GM18909 (cell line): ENCODE results near the gene ABHD17A.

Experiments
- ATAC-seq: cut with Tn5 transposase; IDR thresholded peaks from one replicate; pipeline ENCODE4 v1.9.1; 2021; ENCODE audit warnings: mild to moderate bottlenecking; ENCODE audit not compliant: unreplicated experiment, poor library complexity

ABHD17A gene

GRCh38 chr19:1854542-1855039 lies 30.7 kb downstream of the ABHD17A start:
- ATAC-seq = no peak

- ATAC-seq = no peak
Observed at GRCh38 chr19:1854039-1854541, 31.2 kb downstream of the ABHD17A start.

- ATAC-seq = no peak
Observed at GRCh38 chr19:1853295-1854038, 31.8 kb downstream of the ABHD17A start.

- no peak for ATAC-seq
Observed at GRCh38 chr19:1852581-1853128, 32.6 kb downstream of the ABHD17A start.

DNA sequence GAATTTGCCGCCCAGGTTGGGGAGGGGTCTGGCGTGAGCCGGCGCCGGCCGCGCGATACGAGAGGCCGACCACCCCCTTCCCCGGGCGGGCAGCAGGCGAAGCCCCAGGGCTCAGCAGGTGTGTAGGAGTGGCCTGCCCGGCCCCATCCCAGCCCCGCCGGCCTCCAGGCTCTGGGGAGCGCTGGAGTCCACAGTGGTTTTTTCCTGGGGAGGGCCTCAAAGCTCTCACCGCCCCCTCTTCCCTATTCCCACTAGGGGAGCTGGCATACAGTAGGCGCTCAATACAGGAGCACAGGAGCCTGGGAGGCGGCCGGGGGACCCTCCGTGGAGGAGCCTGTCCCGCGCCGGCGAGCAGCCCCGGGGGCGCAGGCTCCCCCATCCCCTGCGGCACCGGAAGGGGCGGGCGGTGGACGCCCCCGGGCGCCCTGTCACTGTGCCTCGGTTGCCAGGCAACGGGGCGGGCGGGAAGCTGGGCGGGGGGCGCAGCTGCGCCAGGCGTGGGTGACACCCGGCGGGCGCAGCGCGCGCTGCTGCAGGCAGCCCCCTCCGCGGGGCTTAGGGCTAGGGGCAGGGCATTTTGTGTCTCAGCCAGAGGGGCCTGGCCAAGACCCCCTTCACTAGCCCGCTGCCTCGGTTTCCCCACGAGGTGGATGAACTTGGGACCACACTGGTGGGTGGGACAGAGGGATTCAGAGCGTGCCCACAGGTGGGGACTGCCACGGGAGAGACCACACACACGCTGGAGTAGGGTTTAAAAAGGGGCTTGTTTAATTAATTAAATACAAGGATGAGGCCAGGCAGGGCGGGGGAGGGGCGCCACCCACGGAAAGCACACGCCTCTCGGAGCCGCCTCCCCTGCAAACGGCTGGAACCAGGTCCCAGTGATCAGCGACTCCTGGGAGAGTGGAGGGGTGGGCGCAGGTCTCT lies 33.4 kb downstream of the ABHD17A start:
- ATAC-seq = no peak

DNA sequence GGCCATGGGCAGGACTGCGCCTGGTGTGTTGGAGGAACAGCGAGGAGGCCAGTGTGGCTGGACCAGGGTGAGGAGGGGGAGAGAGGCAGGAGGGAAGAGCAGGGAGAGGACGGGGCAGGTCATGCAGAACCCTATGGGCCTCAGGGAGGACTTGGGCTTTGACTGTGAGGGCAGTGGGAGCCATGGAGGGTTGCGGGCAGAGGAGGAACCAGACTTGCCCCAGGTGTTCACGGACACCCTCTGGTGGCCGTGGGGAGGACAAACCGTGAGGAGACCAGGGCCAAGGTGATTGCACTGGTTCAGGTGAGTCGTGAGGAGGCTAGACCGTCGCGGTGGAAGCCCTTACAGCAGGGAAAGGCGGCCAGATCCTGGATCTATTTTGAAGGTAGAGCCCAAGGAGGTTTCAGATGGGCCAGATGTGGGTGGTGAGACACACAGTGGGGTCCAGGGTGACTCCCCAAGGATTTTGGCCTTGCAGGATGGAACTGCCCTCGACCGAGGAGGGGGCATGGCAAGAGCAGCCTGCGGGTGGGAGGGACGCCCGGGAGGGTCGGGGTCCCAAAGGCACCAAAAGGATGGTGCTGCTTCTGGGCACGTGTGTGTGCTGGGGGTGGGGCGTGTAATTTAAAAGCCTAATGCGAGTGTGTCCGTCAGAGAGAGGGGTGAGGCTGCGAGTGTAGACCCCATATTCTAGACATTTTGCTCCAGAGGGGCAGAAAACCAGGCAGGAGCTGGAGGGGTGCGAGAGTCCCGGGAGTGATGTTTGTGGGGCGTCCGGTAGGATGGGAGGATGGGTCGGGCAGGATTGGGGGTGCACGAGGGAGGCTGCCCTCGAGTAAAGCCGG lies 34.3 kb downstream of the ABHD17A start:
- ATAC-seq = no peak

DNA sequence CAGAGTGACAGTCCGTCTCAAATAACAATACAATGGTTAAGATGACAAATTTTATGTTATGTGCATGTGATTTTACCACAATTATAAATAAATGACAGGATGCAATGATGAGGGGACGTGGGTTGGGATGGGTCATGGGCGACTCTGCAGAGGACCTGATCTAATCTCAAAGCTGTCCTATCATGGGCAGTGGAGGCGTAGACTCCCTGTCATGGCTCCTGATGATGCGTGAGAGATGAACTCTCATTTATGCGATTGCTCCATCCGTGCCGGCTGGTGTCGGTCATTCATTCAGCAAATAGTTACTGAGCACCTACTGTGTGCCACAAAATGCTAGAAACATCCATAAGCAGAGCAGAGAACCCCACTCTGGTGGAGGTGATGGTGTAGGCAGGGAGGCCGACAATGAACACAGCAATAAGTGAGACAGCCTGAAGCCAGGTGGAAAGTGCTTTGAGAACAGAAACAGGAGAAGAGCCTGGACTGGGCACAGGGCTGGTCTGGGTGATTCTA lies 35.4 kb downstream of the ABHD17A start:
- no peak for ATAC-seq

GRCh38 chr19:1849132-1849474 lies 36.2 kb downstream of the ABHD17A start:
- ATAC-seq = no peak

- peak; percentile 75 for ATAC-seq
Observed at GRCh38 chr19:1848399-1849131, 36.7 kb downstream of the ABHD17A start, which contains the start of gene REXO1. TSS of gene REXO1 (minus strand) at chr19:1848483. CDS start at chr19:1848358, 125 bp downstream.

DNA sequence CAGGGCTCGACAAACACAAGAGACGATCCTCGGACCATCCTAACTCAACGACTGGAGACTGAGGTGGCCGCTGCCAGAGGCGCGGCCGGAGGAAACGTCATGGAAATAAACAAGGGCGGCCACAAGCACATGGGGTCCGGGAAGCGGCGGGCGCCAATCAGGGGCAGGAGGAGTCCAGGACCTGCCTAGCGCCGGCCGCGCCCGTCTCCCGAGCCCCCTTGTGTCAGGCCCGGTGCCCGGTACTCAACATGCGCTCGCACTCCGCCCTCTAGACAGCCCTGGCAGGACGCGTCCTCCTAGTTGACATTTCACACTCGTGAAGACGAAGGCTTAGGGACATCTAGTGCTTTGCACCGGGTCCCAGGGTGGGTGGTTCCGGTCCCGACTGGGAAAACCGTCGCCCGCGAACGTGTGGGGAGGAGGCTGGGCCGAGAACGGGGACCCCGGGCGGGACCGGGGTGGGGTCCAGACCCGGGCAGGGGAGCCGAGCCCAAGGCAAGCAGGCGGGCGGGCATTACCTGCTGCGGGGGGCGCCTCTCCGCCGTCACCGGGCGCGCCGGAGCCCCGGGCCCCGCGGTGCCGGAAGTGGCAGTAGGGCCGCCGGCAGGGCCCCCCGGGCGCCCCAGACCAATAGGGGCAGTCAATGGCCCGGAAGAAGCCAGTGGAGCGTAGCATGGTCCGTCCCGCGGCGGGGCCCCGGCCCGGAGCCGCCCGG lies 37.5 kb downstream of the ABHD17A start:
- ATAC-seq = peak; percentile 28

GRCh38 chr19:1847348-1847683 lies 38.0 kb downstream of the ABHD17A start:
- ATAC-seq = no peak

- no peak for ATAC-seq
Observed at GRCh38 chr19:1846517-1847204, 38.6 kb downstream of the ABHD17A start.

DNA sequence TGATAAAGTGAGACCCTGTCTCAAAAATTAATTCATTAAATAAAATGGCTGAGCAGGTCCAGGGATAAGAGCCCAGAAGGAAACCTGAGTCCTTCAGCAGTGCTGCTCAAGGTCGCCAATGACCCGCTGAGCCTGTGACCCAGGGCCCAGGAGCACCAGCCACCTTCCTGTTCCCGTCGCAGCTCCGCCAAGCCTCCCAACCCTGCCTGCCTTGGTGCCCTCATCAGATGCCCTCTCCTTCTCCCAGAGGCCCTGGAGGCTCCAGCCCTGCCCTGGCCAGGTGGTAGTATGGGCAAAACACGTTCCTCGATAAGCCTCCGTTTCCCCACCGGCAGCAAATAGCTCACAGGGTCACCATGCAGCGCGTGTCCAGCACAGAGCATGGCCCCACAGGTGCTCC lies 39.7 kb downstream of the ABHD17A start:
- no peak for ATAC-seq

GRCh38 chr19:1845125-1845515 lies 40.2 kb downstream of the ABHD17A start:
- no peak for ATAC-seq

DNA sequence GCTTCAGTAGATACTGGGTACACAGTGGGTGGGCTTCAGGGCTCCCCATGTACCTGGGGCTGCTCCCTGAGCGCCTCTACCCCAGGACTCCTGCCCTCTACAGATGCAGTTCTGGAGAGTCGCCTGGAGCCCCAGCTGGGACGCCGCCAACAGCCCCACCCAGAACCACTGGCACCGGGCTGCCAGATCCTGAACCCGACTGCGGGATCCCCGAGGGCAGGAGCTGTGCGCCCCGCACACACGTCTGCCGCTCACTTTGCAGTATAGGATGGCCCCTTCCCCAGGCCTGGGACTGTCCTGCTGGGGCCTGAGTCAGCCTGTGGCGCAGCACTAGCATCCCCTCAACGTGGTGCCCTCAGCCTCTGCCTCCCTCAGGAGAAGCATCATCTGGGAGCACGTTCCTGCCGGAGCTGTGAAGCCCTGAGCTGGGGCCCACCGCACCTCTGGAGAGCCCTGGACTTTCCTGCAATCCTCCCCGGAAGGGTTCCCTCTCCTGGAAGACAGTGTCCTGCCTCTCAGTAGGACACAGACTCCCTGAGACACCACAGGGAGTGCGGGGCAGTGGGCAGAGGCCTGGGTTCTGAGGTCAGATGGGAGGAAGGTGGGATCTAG lies 40.7 kb downstream of the ABHD17A start:
- ATAC-seq = no peak

DNA sequence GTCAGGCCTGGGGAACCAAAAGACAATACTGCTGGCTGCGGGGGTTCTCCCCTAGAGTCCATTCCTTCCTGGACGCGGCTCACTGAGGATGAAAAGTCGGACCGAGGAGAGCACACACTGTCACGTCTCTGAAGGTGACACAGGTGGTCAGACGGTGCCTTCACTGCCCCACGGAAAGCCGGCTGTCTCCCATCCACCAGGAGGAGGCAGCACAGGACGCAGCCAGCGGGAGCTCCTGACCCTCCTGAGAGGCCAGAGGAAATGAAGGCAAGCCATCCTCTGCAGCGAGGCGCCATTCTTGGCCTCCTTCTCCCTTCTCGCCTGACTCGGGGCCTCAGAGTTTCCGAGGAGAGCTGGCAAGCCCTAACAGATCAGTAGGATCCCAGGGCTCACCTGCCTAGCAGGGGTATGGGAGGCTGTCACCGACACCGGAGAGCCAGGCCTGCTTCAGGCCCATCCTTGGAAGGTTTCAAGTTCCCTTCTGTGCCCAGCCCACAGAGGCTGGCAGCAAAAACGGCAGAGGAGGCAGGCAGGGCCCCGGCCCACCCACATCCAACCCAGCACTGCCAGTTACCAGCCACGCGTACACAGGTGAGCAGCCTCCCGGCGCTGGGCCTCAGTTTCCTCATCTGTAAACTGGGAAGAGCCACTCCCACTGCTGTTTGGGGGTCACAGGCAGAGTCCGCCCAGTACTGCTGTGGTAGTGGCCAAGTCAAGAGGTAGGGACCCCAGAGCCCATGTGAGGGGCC lies 41.5 kb downstream of the ABHD17A start:
- ATAC-seq = no peak

DNA sequence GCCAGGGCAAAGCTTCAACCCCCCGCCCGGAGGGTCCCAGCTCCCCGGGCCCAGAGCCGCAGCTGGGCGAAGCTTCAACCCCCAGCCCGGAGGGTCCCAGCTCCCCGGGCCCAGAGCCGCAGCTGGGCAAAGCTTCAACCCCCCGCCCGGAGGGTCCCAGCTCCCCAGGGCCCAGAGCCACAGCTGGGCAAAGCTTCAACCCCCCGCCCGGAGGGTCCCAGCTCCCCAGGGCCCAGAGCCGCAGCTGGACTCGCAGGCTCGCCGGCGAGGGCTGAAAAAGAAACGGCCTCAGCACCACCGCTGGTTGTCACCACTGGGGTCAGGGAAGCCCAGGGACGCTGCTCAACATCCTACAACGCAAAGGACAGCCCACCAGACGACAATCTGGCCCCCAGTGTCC lies 42.2 kb downstream of the ABHD17A start:
- no peak for ATAC-seq
